SH-SY5Y (cell line): Measurements from ENCODE around the gene SKAP1.

Experiments
- GATA2 ChIP-seq: IDR thresholded peaks from 2 replicates; pipeline ENCODE4 v1.6.1; 2011; ENCODE audit warnings: mild to moderate bottlenecking, low read depth, low read length
- GATA3 ChIP-seq: IDR thresholded peaks from 2 replicates; pipeline ENCODE4 v1.6.1; 2011; ENCODE audit warnings: low read depth, mild to moderate bottlenecking, low read length, moderate library complexity

- TF ChIP-seq GATA2, result no peak
- TF ChIP-seq GATA3, result no peak
Measured at GRCh38 chr17:48148854-48149786, 280.9 kb downstream of the SKAP1 start.
